ENCODE results near the gene AK4.
"Not testable (repeated sequence)": the region's sequence is repeated elsewhere in the genome, so short reads cannot be mapped to it uniquely, and the experiment has no call there.

The AK4 gene

GRCh38 chr1:65148178-65148547 is at the start of gene AK4:
AK4 (plus strand) TSS chr1:65148203; CDS start chr1:65148408, 205 bp downstream.
- DNase-seq (ENCODE audit: extremely low read depth in 1 of 2, low read depth in 1 of 2): not testable (repeated sequence)

DNA sequence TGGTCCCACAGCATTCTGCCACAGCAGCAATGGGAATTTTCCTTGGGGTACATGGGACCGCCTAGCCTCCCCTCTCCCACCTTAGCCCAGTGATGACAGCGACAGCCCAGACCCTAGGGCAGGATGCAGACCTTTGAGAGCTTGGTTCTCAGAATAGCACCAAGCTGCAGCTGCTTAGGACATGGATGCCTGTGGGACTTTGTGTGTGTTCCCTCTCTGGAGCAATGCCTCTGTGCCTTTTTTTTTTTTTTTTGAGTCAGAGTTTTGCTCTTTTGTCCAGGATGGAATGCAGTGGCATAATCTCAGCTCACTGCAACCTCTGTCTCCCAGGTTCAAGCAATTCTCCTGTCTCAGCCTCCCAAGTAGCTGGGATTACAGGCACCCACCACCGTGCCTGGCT is 44.2 kb upstream of the AK4 start:
- DNase-seq (ENCODE audit: extremely low read depth in 1 of 2, low read depth in 1 of 2): no peak

DNA sequence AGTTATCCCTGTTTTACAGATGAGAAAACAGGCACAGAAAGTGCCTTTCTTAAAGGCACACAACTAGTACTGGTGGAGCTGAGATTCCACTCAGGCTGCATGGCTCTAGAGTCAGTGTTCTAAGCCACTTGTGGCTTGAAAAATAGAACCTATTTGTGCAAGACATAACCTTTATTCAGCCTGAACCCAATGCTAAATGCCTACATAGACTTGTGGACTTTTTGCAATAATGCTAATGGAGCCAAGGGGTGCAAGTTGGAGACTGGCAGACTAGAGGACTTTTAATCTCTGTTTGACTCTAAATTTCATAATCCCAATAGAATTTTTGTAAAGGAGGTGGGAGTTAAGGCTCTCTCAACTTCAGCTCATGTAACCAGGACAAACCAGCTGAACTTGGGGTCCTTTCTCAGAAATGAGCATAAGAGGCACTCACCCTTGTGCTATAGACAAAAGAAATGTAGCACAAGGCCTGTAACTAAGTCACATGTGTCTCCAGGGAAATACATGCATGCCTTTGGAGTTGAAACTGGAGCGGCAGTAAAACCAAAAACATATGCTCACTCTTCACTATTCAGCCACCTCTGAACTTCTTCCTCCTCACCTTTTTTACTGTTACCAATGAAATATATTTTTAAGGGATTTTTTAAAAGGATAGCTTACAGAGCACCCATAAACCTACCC is 43.0 kb upstream of the AK4 start:
- no peak for DNase-seq (ENCODE audit: extremely low read depth in 1 of 2, low read depth in 1 of 2)

GRCh38 chr1:65105596-65105995 is 42.4 kb upstream of the AK4 start:
- no peak for DNase-seq (ENCODE audit: extremely low read depth in 1 of 2, low read depth in 1 of 2)

- DNase-seq (ENCODE audit: extremely low read depth in 1 of 2, low read depth in 1 of 2): no peak
Measured at GRCh38 chr1:65108025-65108642, 39.9 kb upstream of the AK4 start.

DNA sequence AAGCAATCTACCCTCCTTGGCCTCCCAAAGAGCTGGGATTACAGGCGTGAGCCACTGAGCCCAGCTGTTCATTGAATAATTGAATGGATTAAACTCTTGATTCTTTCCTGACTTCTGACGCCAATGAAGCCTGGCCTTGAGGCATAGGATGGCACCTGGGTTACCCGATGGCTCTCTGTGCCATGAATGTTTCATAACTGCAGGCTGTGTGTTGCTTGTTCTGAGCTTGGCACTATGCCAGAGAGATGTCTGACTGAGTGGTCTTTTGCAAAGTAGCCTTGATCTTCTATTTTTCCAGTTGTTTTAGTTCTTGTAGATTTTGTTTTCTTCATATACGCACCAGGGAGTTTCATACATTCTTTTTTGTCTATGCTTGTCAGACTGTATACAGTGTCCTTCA is 38.5 kb upstream of the AK4 start:
- no peak for DNase-seq (ENCODE audit: extremely low read depth in 1 of 2, low read depth in 1 of 2)

DNA sequence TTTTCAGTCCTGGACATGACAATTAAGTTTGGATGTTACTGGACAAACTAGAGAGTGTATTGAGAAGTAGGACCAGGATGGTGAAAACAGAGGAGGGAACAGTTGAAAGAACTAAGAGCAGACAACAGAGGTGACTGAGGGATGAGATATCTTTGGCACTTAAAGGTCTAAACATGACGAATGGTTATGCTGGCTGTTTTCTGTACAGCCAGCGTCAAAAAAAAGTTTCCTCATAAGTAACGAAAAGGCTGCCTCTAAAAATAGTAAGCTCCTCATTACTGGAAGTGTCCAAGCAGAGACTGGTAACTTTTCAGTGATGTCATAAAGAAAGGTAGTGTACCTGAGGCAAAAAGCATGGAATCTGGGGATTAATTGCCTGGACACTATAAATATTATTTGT is 35.2 kb upstream of the AK4 start:
- no peak for DNase-seq (ENCODE audit: extremely low read depth in 1 of 2, low read depth in 1 of 2)

- no peak for DNase-seq (ENCODE audit: extremely low read depth in 1 of 2, low read depth in 1 of 2)
Measured at GRCh38 chr1:65113298-65113697, 34.7 kb upstream of the AK4 start.

GRCh38 chr1:65114322-65114721 is 33.7 kb upstream of the AK4 start:
- no peak for DNase-seq (ENCODE audit: extremely low read depth in 1 of 2, low read depth in 1 of 2)

DNA sequence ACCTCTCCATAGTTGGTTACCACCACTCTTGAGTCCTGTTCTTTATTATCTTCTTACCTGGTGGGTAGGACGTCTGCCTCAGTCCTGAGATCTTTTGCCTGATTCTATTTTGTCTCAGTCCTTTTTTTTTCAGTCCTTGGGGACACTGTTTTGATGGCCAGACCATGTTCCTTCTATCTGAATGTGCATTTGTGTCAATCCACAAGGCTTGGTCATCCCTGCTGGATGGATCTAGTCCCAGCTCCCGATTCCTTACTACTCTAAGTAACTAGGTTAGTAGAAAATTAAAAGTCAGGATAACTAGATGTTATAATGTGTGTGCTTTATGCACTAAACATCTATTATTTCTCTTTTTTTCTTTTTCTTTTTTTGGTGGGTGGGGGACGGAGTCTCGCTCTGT is 28.1 kb upstream of the AK4 start:
- no peak for DNase-seq (ENCODE audit: extremely low read depth in 1 of 2, low read depth in 1 of 2)

GRCh38 chr1:65129104-65129503 is 18.9 kb upstream of the AK4 start:
- not testable (repeated sequence) for DNase-seq (ENCODE audit: extremely low read depth in 1 of 2, low read depth in 1 of 2)

- DNase-seq (ENCODE audit: extremely low read depth in 1 of 2, low read depth in 1 of 2): no peak
Measured at GRCh38 chr1:65138524-65138923, 9.5 kb upstream of the AK4 start.

DNA sequence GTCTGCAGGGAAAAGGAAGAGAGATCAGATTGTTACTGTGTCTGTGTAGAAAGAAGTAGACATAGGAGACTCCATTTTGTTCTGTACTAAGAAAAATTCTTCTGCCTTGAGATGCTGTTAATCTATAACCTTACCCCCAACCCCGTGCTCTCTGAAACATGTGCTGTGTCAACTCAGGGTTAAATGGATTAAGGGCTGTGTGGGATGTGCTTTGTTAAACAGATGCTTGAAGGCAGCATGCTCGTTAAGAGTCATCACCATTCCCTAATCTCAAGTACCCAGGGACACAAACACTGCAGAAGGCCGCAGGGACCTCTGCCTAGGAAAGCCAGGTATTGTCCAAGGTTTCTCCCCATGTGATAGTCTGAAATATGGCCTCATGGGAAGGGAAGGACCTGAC is 8.2 kb upstream of the AK4 start:
- not testable (repeated sequence) for DNase-seq (ENCODE audit: extremely low read depth in 1 of 2, low read depth in 1 of 2)

DNA sequence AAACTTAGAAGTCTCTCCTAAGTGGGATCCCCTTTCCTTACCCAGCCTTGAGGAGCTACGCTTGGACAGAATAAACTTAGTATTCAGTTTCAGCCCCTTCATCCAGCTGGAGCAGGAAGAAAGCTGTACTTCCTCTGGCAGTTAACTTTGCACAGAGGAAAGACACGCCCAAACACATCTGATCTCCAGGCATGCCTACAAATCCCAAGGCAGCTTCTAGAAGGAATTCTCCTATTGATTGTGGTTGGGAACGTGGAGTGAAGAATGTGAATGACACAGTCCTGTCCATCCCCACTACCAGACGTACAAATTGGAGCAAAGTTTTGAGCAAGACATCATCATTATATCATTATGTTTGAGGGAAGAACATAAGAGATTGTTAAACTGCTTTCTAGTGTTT is 6.6 kb upstream of the AK4 start:
- DNase-seq (ENCODE audit: extremely low read depth in 1 of 2, low read depth in 1 of 2): no peak

- no peak for DNase-seq (ENCODE audit: extremely low read depth in 1 of 2, low read depth in 1 of 2)
Measured at GRCh38 chr1:65141918-65142317, 6.1 kb upstream of the AK4 start.

DNA sequence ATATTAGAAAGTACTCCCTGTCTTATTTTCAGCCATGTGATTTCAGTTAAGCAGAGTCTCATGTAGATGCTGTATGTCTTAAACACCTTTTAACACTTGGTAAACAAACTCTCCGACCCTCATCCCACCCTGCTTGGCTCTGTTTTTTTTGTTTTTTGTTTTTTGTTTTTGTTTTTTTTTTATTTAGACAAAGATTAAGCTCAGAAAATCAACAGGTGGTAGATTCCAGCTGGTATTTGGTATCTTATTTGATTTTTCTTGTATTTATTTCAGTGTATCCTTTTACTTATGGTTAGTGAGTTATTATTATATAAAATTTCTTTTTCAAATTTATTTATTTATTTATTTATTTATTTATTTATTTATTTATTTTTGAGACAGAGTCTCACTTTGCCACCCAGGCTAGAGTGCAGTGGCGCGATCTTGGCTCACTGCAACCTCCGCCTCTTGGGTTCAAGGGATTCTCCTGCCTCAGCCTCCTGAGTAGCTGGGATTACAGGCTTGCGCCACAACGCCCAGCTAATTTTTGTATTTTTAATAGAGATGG is 4.8 kb upstream of the AK4 start:
- DNase-seq (ENCODE audit: extremely low read depth in 1 of 2, low read depth in 1 of 2): not testable (repeated sequence)

DNA sequence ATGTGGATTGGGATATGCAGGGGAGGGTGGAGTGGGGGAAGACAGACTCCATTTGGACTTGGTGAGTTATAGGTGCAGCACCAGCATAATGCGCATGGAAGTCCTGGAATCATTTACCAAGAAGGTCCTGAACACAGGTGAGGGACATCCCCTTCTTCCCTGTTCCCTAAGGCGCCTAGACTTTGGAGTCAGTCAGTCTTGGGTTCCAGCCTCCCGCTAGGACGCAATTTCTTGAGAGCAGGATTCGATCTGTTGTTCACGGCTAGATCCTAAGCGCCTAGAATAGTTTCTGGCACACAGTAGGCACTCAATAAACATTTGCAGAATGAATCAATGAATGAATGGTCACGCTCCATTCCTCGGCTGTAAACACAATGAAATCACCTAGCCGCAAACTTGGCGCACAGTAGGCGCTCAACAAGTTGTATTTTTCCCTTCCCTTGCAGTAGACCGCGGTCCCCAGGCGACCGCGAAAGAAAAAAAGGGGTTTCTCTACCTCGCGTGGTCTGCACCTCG is 1.0 kb upstream of the AK4 start:
- DNase-seq (ENCODE audit: extremely low read depth in 1 of 2, low read depth in 1 of 2): no peak

DNA sequence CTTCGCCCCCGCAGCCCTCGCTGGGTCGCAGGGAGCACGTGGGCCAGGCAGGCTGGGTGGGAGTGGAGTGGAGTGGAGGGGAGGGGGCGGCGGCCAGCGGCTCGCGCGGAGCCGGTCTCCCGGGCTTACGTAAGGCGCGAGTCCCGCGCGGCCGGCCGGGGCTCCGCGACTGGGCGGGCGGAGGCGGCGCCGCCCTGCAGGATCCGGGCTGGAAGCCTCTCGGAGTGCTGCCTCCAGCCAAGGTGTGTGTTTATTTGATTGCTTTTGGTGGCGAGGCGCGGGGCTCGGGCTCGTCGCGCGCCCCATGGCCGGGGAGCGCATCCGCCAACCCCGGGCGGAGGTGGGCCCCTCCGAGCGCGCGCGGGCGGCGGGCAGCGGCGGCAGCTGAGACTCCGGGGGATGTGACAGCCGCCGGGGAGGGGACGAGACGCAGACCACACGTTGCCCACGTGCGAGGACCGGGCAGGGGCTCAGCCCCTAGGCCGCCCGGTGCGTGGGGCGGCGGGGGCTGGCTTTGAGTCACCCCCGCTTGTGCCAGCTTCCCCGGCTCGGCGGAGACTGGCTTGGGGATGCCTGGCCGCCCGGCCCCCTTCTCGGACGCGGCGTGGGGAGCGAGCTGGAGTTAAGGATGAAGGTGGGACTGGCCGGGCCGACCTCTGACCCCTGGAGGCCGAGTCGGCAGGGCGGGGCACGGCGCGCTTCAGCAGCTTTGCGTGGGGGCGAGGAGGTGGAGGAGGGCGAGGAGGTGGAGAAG is 402 bp upstream of the AK4 start:
- no peak for DNase-seq (ENCODE audit: extremely low read depth in 1 of 2, low read depth in 1 of 2)

- DNase-seq (ENCODE audit: extremely low read depth in 1 of 2, low read depth in 1 of 2): no peak
Measured at GRCh38 chr1:65148548-65149350, 746 bp downstream of the AK4 start.

DNA sequence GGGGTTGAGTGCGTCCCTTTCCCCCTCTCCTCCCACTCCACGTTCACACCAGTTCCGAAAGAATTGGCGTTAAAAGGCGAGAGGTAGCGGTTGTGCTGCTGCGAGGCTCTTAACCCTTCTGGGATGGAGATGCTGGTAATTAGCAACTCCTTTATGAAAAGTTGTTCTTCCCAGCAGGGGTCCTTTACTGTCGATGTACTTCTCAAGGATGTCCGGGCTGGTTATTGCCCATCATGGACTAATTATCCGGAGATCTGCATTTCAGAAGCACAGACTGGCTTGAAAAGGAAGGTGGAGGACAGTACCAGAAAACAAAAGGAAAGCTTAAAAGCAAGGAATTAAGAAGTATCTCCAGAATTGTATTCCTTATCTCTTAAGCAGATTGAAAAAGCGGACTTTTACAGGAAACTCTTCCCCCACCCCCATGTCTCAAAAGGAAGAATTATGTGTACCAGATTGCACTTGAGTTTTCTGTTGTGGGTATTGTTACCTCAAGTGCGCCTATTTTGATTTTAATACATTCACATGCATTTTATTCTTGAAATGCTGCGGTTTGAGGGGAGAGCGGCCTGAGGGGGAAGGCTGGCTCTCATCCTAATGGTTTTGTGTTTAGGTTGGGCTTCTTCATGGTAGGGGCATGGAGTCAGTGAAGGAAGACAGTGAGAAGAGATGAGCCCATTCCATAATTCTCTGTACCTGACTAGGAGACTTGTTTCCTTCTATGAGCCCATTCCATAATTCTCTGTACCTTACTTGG is 1.5 kb downstream of the AK4 start:
- no peak for DNase-seq (ENCODE audit: extremely low read depth in 1 of 2, low read depth in 1 of 2)

Data from activated CD8-positive, alpha-beta memory T cell treated with anti-CD3 and anti-CD28 coated beads for 1 hour (primary cell).